Keratinocyte (primary cell): ENCODE results near the gene HS3ST3A1.

ENCODE experiments used
- EZH2 ChIP-seq: IDR thresholded peaks from one replicate; pipeline ENCODE4 v1.6.1; 2012; ENCODE audit warnings: inconsistent platforms, mild to moderate bottlenecking, low read length, moderate library complexity
- TF ChIP-seq, protein P1 (sequence below), 3 experiments: IDR thresholded peaks in 1 of 3; conservative IDR thresholded peaks in 1 of 3; optimal IDR thresholded peaks in 1 of 3; 2 replicates in 2 of 3; 3 replicates in 1 of 3; pipeline versions ENCODE3 to v1.5.1; 2011; ENCODE audit warnings: low read length in 3 of 3, mild to moderate bottlenecking in 3 of 3, moderate library complexity in 2 of 3, control low read depth in 1 of 3, inconsistent platforms in 1 of 3; ENCODE audit not compliant: insufficient read depth in 2 of 3; ENCODE audit errors: extremely low read depth in 1 of 3

DNA sequence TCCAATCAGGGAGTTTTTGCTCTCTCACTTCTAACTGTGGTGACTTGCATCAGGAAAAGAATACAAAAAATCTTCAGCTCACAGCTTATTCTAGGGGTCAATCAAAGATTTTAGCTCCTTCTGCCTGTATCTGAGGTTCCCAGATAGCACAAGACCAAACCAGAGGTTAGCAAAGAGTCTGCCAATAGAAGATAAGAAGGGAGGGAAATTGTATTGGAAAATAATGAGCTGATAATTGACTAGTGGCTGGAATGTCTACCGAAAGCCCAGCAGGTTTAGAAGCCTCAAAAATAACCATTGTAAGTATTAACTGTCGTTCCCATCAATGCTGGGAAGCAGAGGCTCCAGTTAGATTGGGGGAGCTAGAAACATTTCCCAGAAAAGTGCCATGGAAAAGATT, 26.3 kb downstream of the HS3ST3A1 start:
- TF ChIP-seq, protein P1, sequence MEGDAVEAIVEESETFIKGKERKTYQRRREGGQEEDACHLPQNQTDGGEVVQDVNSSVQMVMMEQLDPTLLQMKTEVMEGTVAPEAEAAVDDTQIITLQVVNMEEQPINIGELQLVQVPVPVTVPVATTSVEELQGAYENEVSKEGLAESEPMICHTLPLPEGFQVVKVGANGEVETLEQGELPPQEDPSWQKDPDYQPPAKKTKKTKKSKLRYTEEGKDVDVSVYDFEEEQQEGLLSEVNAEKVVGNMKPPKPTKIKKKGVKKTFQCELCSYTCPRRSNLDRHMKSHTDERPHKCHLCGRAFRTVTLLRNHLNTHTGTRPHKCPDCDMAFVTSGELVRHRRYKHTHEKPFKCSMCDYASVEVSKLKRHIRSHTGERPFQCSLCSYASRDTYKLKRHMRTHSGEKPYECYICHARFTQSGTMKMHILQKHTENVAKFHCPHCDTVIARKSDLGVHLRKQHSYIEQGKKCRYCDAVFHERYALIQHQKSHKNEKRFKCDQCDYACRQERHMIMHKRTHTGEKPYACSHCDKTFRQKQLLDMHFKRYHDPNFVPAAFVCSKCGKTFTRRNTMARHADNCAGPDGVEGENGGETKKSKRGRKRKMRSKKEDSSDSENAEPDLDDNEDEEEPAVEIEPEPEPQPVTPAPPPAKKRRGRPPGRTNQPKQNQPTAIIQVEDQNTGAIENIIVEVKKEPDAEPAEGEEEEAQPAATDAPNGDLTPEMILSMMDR (optimal IDR thresholded peaks at IDR 0.05 in 1 of 3, IDR thresholded peaks at IDR 0.05 in 1 of 3, conservative IDR thresholded peaks at IDR 0.05 in 1 of 3; ENCODE audit: extremely low read depth in 1 of 3, insufficient read depth in 2 of 3, low read length in 3 of 3) = no peak
- no peak for TF ChIP-seq EZH2
